Thyroid gland (tissue), 4 donors: ENCODE results near the gene ZNF260. TPM values are rescaled to one million over a fixed set of nuclear protein-coding genes. Genes with fewer than 3 reads are reported as not detected.
A peak's percentile ranks its signal among the peaks of the same experiment; 100 is the strongest.
"Not testable (repeated sequence)": the region's sequence is repeated elsewhere in the genome, so short reads cannot be mapped to it uniquely, and the experiment has no call there.

Experiments used
- DNase-seq, 2 donors: peaks; one replicate each; pipeline ENCODE4 v3.0.0-alpha.2; 2019
- H3K27ac ChIP-seq, 3 donors: fragments of 200-600 bp; sonication (generic); 1 replicate in 2 of 3; 2 replicates in 1 of 3; pipeline ENCODE4 v1.5.1; 2016 to 2019; ENCODE audit warnings: mild to moderate bottlenecking in 1 of 3, moderate library complexity in 1 of 3
- H3K27me3 ChIP-seq: fragments of 200-600 bp; sonication (generic); one replicate; pipeline ENCODE4 v1.5.1; 2019
- H3K36me3 ChIP-seq, 2 donors: fragments of 200-600 bp; sonication (generic); one replicate each; pipeline ENCODE4 v1.5.1; 2016 to 2019
- H3K4me1 ChIP-seq, 2 donors: fragments of 200-600 bp; sonication (generic); one replicate each; pipeline ENCODE4 v1.5.1; 2017 to 2019
- H3K4me3 ChIP-seq, 3 donors: fragments of 200-600 bp; sonication (generic); replicated peaks in 1 of 3; 1 replicate in 2 of 3; 2 replicates in 1 of 3; pipeline ENCODE4 v1.5.1; 2016; ENCODE audit warnings: mild to moderate bottlenecking in 1 of 3
- H3K9me3 ChIP-seq: fragments of 200-600 bp; sonication (generic); one replicate; pipeline ENCODE4 v1.5.1; 2017
- CTCF ChIP-seq, 6 experiments: fragments of 200-600 bp in 3 of 6; fragments of 450-650 bp in 3 of 6; sonication (generic) in 3 of 6; IDR thresholded peaks; one replicate each; pipeline ENCODE4 v1.5.1; 2016 to 2019; ENCODE audit warnings: antibody characterized with exemption in 6 of 6, mild to moderate bottlenecking in 2 of 6, inconsistent platforms in 1 of 6, moderate library complexity in 1 of 6
- POLR2A ChIP-seq, 2 donors: fragments of 450-650 bp; IDR thresholded peaks; one replicate each; pipeline ENCODE4 v1.6.1; 2017; ENCODE audit warnings: antibody characterized with exemption in 2 of 2, mild to moderate bottlenecking in 2 of 2, moderate library complexity in 1 of 2
- WGBS, 2 donors: methylation state at CpG; one replicate each; pipeline ENCODE4 v1.1.5; 2017; 5-methylcytosine and 5-hydroxymethylcytosine counted together
- intact Hi-C: fragments of 100-400 bp; cut with DNase I; formaldehyde crosslinking; loops from one replicate; pipeline ENCODE4 v1.15.1; 2023
- total RNA-seq, 4 donors: library from RNA; depleted of rRNA; stranded (reverse); fragments of >200 nt; gene quantifications; one replicate each; pipeline ENCODE4 v1.2.3, GENCODE V29; 2016

ZNF260 gene
- total RNA-seq, 4 donors from 2014 or later = 17.3 to 23.4 (median 17.8) TPM

DNA sequence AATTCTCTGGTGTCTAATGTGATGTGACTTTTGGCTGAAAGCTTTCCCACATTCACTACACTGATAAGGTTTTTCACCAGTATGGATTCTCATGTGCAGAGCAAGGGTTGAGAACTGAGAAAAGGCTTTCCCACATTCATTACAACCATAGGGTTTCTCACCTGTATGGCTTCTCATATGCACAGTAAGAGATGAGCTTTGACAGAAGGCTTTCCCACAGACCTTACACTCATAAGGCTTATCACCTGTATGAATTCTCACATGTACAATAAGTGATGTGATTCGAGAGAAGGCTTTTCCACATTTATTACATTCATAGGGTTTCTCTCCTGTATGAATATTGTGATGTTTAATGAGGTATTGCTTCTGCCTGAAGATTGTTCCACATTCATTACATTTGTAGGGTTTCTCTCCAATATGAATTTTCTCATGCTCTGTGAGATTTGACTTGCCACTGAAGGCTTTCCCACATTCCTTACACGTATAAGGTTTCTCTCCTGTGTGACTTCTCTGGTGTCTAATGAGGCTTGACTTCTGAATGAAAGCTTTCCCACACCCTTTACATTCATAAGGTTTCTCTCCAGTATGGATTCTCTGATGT lies 14.0 kb downstream of the ZNF260 start:
- Histone ChIP-seq H3K27me3 (no peaks in the 10 kb centered on the region), H3K36me3 (peaks cover 42 to 51% of the 10 kb centered on the region in 2 donors), H3K4me3 (no peak overlapping the region), H3K4me1 (no peaks in the 10 kb centered on the region), H3K9me3 (no peaks in the 10 kb centered on the region), H3K27ac (no peak overlapping the region)
- WGBS, 2 donors = 94 to 98% methylated on average over 2 of the region's 2 CpGs
- DNase-seq = no peak
- TF ChIP-seq CTCF (IDR thresholded peaks at IDR 0.05) (no peak), POLR2A (IDR thresholded peaks at IDR 0.05) (no peak)
- intact Hi-C loops = no loop called here

DNA sequence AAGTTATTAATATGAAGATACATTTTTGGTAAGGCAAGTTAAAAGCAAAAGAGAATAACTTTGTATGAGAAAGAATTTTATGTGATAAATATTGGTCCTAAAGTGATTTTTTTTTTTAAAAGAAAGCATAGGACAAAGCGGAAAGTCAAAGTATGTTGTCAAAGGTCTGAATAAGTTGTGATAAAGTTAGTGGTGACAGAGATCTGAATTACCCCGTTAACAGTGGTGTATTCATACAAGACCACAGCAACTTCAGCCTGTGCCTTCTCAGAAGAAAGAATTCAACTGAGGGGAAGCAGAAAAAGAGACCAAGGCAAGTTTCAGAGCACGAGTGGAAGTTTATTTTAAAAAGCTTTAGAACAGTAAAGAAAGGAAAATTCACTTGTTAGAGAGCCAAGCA lies 19.7 kb downstream of the ZNF260 start:
- TF ChIP-seq POLR2A (IDR thresholded peaks at IDR 0.05) (no peak), CTCF (IDR thresholded peaks at IDR 0.05) (no peak)
- Histone ChIP-seq H3K36me3 (no peaks in the 10 kb centered on the region), H3K27me3 (no peaks in the 10 kb centered on the region), H3K27ac (no peak overlapping the region), H3K9me3 (no peaks in the 10 kb centered on the region), H3K4me1 (no peaks in the 10 kb centered on the region), H3K4me3 (no peak overlapping the region)
- 81 to 92% methylated on average over 3 of the region's 3 CpGs for WGBS, 2 donors
- intact Hi-C loops = no loop called here
- DNase-seq = no peak

- no peak overlapping the region for H3K4me3 ChIP-seq
- no peaks in the 10 kb centered on the region for H3K9me3 ChIP-seq
- no peaks in the 10 kb centered on the region for H3K4me1 ChIP-seq
- H3K36me3 ChIP-seq = no peaks in the 10 kb centered on the region
- H3K27ac ChIP-seq = no peak overlapping the region
- 93 to 95% methylated on average over 5 of the region's 5 CpGs for WGBS, 2 donors
- TF ChIP-seq CTCF (IDR thresholded peaks at IDR 0.05) = no peak
- TF ChIP-seq POLR2A (IDR thresholded peaks at IDR 0.05) = no peak
- no peak for DNase-seq
- H3K27me3 ChIP-seq = no peaks in the 10 kb centered on the region
- intact Hi-C loops = no loop called here
Observed at GRCh38 chr19:36501973-36502372, 26.1 kb downstream of the ZNF260 start.

GRCh38 chr19:36497001-36497400 lies 31.1 kb downstream of the ZNF260 start:
- no peak for DNase-seq
- Histone ChIP-seq H3K4me3 (no peak overlapping the region), H3K9me3 (no peaks in the 10 kb centered on the region), H3K4me1 (no peaks in the 10 kb centered on the region), H3K36me3 (no peaks in the 10 kb centered on the region), H3K27me3 (no peaks in the 10 kb centered on the region), H3K27ac (no peak overlapping the region)
- intact Hi-C loops = no loop called here
- 91% methylated on average over 17 of the region's 17 CpGs for WGBS, 2 donors
- TF ChIP-seq POLR2A (IDR thresholded peaks at IDR 0.05) = no peak
- TF ChIP-seq CTCF (IDR thresholded peaks at IDR 0.05) = no peak

DNA sequence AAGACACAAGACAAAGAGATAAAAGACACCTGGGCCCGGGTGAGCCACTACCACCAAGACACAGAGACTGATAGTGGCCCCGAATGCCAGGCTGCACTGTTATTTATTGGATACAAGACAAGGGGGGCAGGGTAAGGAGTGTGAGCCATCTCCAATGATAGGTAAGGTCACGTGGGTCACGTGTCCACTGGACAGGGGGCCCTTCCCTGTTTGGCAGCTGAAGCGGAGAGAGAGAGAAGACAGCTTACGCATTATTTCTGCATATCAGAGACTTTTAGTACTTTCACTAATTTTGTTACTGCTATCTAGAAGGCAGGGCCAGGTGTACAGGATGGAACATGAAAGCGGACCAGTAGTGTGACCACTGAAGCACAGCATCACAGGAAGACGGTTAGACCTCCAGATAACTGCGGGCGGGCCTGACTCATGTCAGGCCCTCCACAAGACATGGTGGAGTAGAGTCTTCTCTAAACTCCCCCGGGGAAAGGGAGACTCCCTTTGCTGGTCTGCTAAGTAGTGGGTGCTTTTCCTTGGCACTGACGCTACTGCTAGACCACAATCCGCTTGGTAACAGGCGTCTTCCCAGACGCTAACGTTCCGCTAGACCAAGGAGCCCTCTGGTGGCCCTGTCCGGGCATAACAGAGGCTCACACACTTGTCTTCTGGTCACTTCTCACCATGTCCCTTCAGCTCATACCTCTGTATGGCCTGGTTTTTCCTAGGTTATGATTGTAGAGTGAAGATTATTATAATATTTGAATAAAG lies 35.2 kb downstream of the ZNF260 start:
- 61 to 62% methylated on average over 18 of the region's 18 CpGs for WGBS, 2 donors
- H3K36me3 ChIP-seq, H3K4me1 ChIP-seq, intact Hi-C loops, H3K4me3 ChIP-seq, H3K27ac ChIP-seq, H3K27me3 ChIP-seq, H3K9me3 ChIP-seq: not testable (repeated sequence)
- peak; percentile 35 to 72 (median 64) for TF ChIP-seq CTCF (IDR thresholded peaks at IDR 0.05)
- peak; percentile 77 to 80 for DNase-seq

- H3K9me3 ChIP-seq, H3K4me1 ChIP-seq, DNase-seq, H3K4me3 ChIP-seq, H3K27ac ChIP-seq, H3K27me3 ChIP-seq, H3K36me3 ChIP-seq, intact Hi-C loops: not testable (repeated sequence)
- WGBS, 2 donors = 100% methylated on average over 5 of the region's 29 CpGs; no CpG with 5 or more reads in 1 of the 2 donors
Observed at GRCh38 chr19:36490846-36491245, 37.2 kb downstream of the ZNF260 start.
